Effector memory CD4-positive, alpha-beta T cell (primary cell): ENCODE results near the gene CTBP2.
"Not testable (repeated sequence)": the region's sequence is repeated elsewhere in the genome, so short reads cannot be mapped to it uniquely, and the experiment has no call there.

ENCODE experiments used
- DNase-seq, 3 donors: peaks; one replicate each; pipeline ENCODE4 v3.0.0-alpha.2; 2020
- H3K27ac ChIP-seq: 2 replicates; pipeline ENCODE4 v1.7.0; 2013; ENCODE audit warnings: mild to moderate bottlenecking, low read length, moderate library complexity; ENCODE audit not compliant: insufficient read depth, poor library complexity, severe bottlenecking
- H3K27me3 ChIP-seq: replicated peaks from 2 replicates; pipeline ENCODE4 v1.7.0; 2013; ENCODE audit warnings: mild to moderate bottlenecking, low read length; ENCODE audit not compliant: insufficient read depth, control insufficient read depth, poor library complexity, severe bottlenecking
- H3K36me3 ChIP-seq: 2 replicates; pipeline ENCODE4 v1.7.0; 2013; ENCODE audit warnings: mild to moderate bottlenecking, low read length, moderate library complexity; ENCODE audit not compliant: control insufficient read depth, insufficient read depth
- H3K4me1 ChIP-seq: 2 replicates; pipeline ENCODE4 v1.7.0; 2013; ENCODE audit warnings: low read length, mild to moderate bottlenecking; ENCODE audit not compliant: control insufficient read depth, insufficient read depth, poor library complexity, severe bottlenecking
- H3K4me3 ChIP-seq: 2 replicates; pipeline ENCODE4 v1.7.0; 2013; ENCODE audit warnings: low read length, low read depth, mild to moderate bottlenecking; ENCODE audit not compliant: insufficient read depth, poor library complexity, severe bottlenecking
- H3K9me3 ChIP-seq: 2 replicates; pipeline ENCODE4 v1.7.0; 2013; ENCODE audit warnings: mild to moderate bottlenecking, low read length, moderate library complexity; ENCODE audit not compliant: control insufficient read depth

Gene CTBP2

GRCh38 chr10:125151553-125152449 lies 8.6 kb downstream of the CTBP2 start:
- peaks cover 7% of the 10 kb centered on the region for H3K27me3 ChIP-seq
- DNase-seq = no peak
- no peak overlapping the region for H3K4me3 ChIP-seq
- H3K4me1 ChIP-seq = no peaks in the 10 kb centered on the region
- no peaks in the 10 kb centered on the region for H3K36me3 ChIP-seq
- H3K27ac ChIP-seq = no peak overlapping the region
- no peaks in the 10 kb centered on the region for H3K9me3 ChIP-seq

DNA sequence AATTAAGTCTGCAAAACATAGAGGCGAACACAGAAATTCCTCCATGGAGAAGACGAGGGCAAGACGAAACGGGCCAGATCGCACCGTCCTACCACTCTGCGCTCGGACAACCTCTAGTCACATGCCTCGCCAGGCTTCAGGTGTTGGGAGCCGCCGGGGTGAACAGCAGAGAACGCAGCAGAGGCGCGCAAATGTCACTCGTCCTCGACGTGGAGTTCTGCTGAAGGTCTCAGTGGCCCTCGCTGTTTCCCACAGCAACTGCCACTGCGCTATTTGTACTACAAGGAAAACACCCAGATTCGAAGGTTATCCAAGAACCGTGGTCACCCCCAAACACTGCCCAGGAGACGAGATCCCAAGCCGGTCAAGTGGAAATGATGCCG lies 9.2 kb downstream of the CTBP2 start:
- Histone ChIP-seq H3K9me3 (no peaks in the 10 kb centered on the region), H3K36me3 (no peaks in the 10 kb centered on the region), H3K27ac (no peak overlapping the region), H3K27me3 (peaks cover 6% of the 10 kb centered on the region), H3K4me3 (no peak overlapping the region), H3K4me1 (no peaks in the 10 kb centered on the region)
- no peak for DNase-seq

DNA sequence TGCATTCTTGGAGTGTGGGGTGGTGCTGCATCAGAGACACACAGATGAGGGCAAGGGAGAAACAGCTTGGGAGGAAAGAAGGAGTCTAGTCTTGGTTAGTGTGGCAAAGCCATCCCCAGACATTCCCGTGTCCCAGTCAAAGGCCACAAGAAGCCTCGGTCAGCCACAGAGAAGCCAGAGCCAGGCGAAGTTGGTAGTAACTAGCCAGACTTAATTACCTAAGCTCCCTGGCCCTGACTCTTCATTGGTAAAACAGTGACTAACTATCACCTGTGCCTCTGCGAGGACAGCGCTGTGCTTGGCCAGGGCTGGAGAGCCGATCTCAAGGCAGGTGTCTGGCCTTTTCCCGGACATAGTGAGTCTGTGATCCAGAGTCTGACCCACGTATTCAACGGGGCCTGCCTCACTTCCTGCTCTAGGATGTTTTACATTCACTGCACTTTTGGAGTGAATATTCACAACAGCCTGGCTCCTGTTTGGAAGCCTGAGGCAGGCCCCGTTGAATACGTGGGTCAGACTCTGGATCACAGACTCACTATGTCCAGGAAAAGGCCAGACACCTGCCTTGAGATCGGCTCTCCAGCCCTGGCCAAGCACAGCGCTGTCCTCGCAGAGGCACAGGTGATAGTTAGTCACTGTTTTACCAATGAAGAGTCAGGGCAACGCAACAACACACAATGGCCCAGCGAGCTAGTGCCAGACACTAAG lies 9.8 kb downstream of the CTBP2 start:
- not testable (repeated sequence) for DNase-seq, H3K4me1 ChIP-seq, H3K27me3 ChIP-seq, H3K27ac ChIP-seq, H3K9me3 ChIP-seq, H3K36me3 ChIP-seq, H3K4me3 ChIP-seq

DNA sequence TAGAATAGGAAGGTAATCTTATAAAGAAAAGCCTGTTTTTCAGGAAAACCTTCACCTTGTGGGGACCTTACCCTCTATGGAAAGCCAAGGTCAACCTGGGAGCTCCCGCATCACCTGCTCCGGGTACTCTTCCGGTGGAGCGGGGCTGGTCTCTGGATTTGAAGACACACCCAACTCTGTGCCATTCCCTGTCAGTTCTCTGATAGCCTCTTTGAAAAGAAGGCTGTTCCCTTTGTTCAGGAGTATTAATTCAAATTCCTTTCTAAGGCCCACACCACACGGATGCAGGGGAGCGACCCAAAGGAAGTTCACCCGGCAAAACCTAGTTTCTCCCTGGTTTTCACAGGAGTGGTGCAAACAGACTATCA lies 10.7 kb downstream of the CTBP2 start:
- Histone ChIP-seq H3K4me3 (no peak overlapping the region), H3K36me3 (no peaks in the 10 kb centered on the region), H3K4me1 (no peaks in the 10 kb centered on the region), H3K9me3 (no peaks in the 10 kb centered on the region), H3K27ac (no peak overlapping the region), H3K27me3 (no peaks in the 10 kb centered on the region)
- no peak for DNase-seq

- H3K27ac ChIP-seq = no peak overlapping the region
- no peak for DNase-seq
- H3K27me3 ChIP-seq = no peaks in the 10 kb centered on the region
Measured at GRCh38 chr10:125149036-125149679, 11.2 kb downstream of the CTBP2 start.

GRCh38 chr10:125148528-125148927 lies 11.8 kb downstream of the CTBP2 start:
- DNase-seq = no peak
- Histone ChIP-seq H3K4me3 (no peak overlapping the region), H3K27me3 (no peaks in the 10 kb centered on the region), H3K27ac (no peak overlapping the region), H3K4me1 (no peaks in the 10 kb centered on the region), H3K9me3 (no peaks in the 10 kb centered on the region), H3K36me3 (no peaks in the 10 kb centered on the region)

More at GRCh38 chr10:125149036-125149679, 11.2 kb downstream of the CTBP2 start:
- Histone ChIP-seq H3K36me3 (no peaks in the 10 kb centered on the region), H3K4me3 (no peak overlapping the region), H3K4me1 (no peaks in the 10 kb centered on the region), H3K9me3 (no peaks in the 10 kb centered on the region)

DNA sequence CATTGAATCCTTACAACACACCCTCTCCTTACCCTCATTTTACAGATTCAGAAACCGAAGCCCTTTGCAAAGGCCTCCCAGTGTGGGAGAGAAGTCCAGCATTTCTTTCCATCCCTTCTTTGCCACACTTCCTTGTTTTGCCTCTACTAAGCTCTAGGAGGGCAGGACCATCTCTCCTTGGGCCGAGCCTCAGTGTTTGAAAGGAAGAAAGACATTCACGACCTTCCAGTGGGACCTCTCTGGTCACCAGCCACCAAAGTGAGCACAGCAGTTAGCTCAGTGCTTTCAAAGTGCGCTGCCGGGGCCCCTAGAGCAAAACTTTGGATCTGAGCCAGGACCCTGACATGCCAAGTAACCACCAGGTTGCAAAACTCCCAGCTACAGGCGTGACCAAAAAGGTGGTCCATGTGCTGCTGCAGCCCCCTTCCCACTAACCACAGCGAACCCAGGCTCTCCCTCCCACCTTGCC lies 12.4 kb downstream of the CTBP2 start:
- Histone ChIP-seq H3K9me3 (no peaks in the 10 kb centered on the region), H3K27ac (no peak overlapping the region), H3K27me3 (no peaks in the 10 kb centered on the region), H3K36me3 (no peaks in the 10 kb centered on the region), H3K4me3 (no peak overlapping the region), H3K4me1 (no peaks in the 10 kb centered on the region)
- no peak for DNase-seq

GRCh38 chr10:125146791-125147579 lies 13.4 kb downstream of the CTBP2 start:
- Histone ChIP-seq H3K4me1 (no peaks in the 10 kb centered on the region), H3K27me3 (no peaks in the 10 kb centered on the region), H3K27ac (no peak overlapping the region), H3K9me3 (no peaks in the 10 kb centered on the region), H3K36me3 (no peaks in the 10 kb centered on the region), H3K4me3 (no peak overlapping the region)
- DNase-seq = no peak

DNA sequence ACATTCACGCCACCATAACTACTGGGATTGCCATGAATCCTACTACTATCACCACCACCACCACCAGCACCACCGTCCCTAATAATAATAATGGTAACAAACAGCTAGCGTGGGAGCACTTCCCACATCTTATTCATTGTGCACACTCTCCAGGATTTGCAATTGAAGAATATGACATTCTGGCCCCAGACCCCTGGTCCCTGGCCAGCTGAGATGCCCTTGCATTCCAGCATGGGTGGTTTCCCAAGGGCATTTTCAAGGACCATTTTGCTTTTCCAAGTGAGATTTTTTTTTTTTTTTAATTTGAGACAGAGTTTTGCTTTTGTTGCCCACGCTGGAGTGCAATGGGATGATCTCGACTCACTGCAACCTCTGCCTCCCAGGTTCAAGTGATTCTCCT lies 14.7 kb downstream of the CTBP2 start:
- no peaks in the 10 kb centered on the region for H3K36me3 ChIP-seq
- H3K4me3 ChIP-seq = no peak overlapping the region
- no peak overlapping the region for H3K27ac ChIP-seq
- H3K27me3 ChIP-seq = no peaks in the 10 kb centered on the region
- no peaks in the 10 kb centered on the region for H3K4me1 ChIP-seq
- no peak for DNase-seq
- H3K9me3 ChIP-seq = no peaks in the 10 kb centered on the region
